SKM-1 treated with dmso at 0.1 percent for 144 hours (cell line): ENCODE results near the gene TNFRSF9.
"Not testable (repeated sequence)": the region's sequence is repeated elsewhere in the genome, so short reads cannot be mapped to it uniquely, and the experiment has no call there.

Source experiments
- DNase-seq: peaks from one replicate; lab custom pipeline; 2025; ENCODE audit not compliant: unreplicated experiment; lab: John Stamatoyannopoulos, UW

Gene TNFRSF9

GRCh38 chr1:7940745-7941436 lies at the start of gene TNFRSF9:
TNFRSF9 (minus strand) TSS chr1:7940839; CDS start chr1:7939994, 845 bp downstream.
- DNase-seq: no peak

- no peak for DNase-seq
Measured at GRCh38 chr1:7989762-7990428, 49.3 kb upstream of the TNFRSF9 start.

- no peak for DNase-seq
Measured at GRCh38 chr1:7988576-7988975, 47.9 kb upstream of the TNFRSF9 start.

GRCh38 chr1:7987528-7987927 lies 46.9 kb upstream of the TNFRSF9 start:
- no peak for DNase-seq

- no peak for DNase-seq
Measured at GRCh38 chr1:7985851-7986612, 45.4 kb upstream of the TNFRSF9 start.

- DNase-seq: no peak
Measured at GRCh38 chr1:7984811-7985210, 44.2 kb upstream of the TNFRSF9 start.

GRCh38 chr1:7983086-7983778 lies 42.6 kb upstream of the TNFRSF9 start:
- DNase-seq: no peak

- no peak for DNase-seq
Measured at GRCh38 chr1:7980984-7981383, 40.3 kb upstream of the TNFRSF9 start.

- peak; percentile 51 for DNase-seq
Measured at GRCh38 chr1:7975212-7975865, 34.7 kb upstream of the TNFRSF9 start.

GRCh38 chr1:7973086-7973485 lies 32.4 kb upstream of the TNFRSF9 start:
- DNase-seq: no peak

GRCh38 chr1:7972285-7972684 lies 31.6 kb upstream of the TNFRSF9 start:
- DNase-seq: no peak

GRCh38 chr1:7971024-7971423 lies 30.4 kb upstream of the TNFRSF9 start:
- no peak for DNase-seq

- DNase-seq: no peak
Measured at GRCh38 chr1:7970246-7970645, 29.6 kb upstream of the TNFRSF9 start.

GRCh38 chr1:7967651-7968050 lies 27.0 kb upstream of the TNFRSF9 start:
- DNase-seq: no peak

GRCh38 chr1:7967196-7967595 lies 26.6 kb upstream of the TNFRSF9 start:
- no peak for DNase-seq

- DNase-seq: no peak
Measured at GRCh38 chr1:7964476-7964875, 23.8 kb upstream of the TNFRSF9 start.

- not testable (repeated sequence) for DNase-seq
Measured at GRCh38 chr1:7963841-7964240, 23.2 kb upstream of the TNFRSF9 start.

- not testable (repeated sequence) for DNase-seq
Measured at GRCh38 chr1:7963378-7963730, 22.7 kb upstream of the TNFRSF9 start.

- no peak for DNase-seq
Measured at GRCh38 chr1:7962636-7963377, 22.2 kb upstream of the TNFRSF9 start.

- no peak for DNase-seq
Measured at GRCh38 chr1:7962014-7962335, 21.3 kb upstream of the TNFRSF9 start.
